ENCODE measurements around the gene BMS1. TPM values are rescaled to one million over a fixed set of nuclear protein-coding genes. Genes with fewer than 3 reads are reported as not detected.

BMS1 gene
- total RNA-seq, 1 donor from 2014 or later = 21.0 TPM

- intact Hi-C loops (cut with micrococcal nuclease) = no loop called here
These were observed 97.0 kb downstream of the BMS1 start for GRCh38 chr10:42879380-42880254.

- intact Hi-C loops (cut with micrococcal nuclease) = no loop called here
These were observed 97.6 kb downstream of the BMS1 start for GRCh38 chr10:42880255-42880620.

GRCh38 chr10:42882597-42882996, 100.0 kb downstream of the BMS1 start:
- intact Hi-C loops (cut with micrococcal nuclease) = no loop called here

Other genes with a start within 250 kb of the BMS1 start
- gene ZNF33B, start 144.2 kb upstream of the BMS1 start, total RNA-seq = 23.3 and 25.9 TPM in 2 replicates